Keratinocyte (primary cell): ENCODE data around the gene MLX.

Experiments
- EZH2 ChIP-seq: IDR thresholded peaks from one replicate; pipeline ENCODE4 v1.6.1; 2012; ENCODE audit warnings: inconsistent platforms, mild to moderate bottlenecking, low read length, moderate library complexity
- TF ChIP-seq, protein P1 (sequence below), 3 experiments: IDR thresholded peaks in 1 of 3; conservative IDR thresholded peaks in 1 of 3; optimal IDR thresholded peaks in 1 of 3; 2 replicates in 2 of 3; 3 replicates in 1 of 3; pipeline versions ENCODE3 to v1.5.1; 2011; ENCODE audit warnings: low read length in 3 of 3, mild to moderate bottlenecking in 3 of 3, moderate library complexity in 2 of 3, control low read depth in 1 of 3, inconsistent platforms in 1 of 3; ENCODE audit not compliant: insufficient read depth in 2 of 3; ENCODE audit errors: extremely low read depth in 1 of 3

DNA sequence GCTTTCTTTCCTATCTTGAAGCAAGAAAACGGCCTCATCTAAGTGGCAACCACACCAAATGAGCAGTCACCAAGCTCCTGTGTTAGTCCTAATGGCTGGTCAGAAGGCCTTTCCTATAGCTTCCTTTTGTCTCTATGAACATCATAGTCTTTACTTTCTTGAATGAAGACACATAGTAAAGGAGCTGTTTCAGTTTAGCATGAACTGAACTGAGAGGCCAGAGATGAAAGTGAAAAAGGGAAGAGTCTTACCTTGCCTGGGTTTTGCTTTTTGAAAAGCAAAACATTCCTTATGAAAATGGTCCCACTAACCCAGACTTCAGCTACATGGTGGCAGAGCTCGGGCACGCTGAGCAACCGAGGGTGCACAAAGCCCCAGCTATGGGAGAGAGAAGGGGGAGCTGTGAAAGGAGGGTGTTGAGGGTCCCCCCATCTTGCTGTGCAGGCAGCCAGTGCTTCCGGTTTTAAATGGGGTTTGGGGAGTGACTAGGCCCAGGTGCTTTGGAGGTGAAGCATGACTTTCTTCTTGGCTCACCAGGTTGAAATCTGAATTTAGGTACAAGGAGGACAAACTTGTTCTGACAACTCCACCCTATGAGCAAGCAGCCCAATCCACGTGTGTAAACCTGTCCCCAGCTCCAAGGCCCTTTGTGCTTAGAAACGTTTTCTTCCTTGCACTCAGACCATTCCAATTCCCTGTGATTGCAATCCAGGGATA lies 19.8 kb downstream of the MLX start:
- TF ChIP-seq, protein P1, sequence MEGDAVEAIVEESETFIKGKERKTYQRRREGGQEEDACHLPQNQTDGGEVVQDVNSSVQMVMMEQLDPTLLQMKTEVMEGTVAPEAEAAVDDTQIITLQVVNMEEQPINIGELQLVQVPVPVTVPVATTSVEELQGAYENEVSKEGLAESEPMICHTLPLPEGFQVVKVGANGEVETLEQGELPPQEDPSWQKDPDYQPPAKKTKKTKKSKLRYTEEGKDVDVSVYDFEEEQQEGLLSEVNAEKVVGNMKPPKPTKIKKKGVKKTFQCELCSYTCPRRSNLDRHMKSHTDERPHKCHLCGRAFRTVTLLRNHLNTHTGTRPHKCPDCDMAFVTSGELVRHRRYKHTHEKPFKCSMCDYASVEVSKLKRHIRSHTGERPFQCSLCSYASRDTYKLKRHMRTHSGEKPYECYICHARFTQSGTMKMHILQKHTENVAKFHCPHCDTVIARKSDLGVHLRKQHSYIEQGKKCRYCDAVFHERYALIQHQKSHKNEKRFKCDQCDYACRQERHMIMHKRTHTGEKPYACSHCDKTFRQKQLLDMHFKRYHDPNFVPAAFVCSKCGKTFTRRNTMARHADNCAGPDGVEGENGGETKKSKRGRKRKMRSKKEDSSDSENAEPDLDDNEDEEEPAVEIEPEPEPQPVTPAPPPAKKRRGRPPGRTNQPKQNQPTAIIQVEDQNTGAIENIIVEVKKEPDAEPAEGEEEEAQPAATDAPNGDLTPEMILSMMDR (optimal IDR thresholded peaks at IDR 0.05 in 1 of 3, IDR thresholded peaks at IDR 0.05 in 1 of 3, conservative IDR thresholded peaks at IDR 0.05 in 1 of 3; ENCODE audit: extremely low read depth in 1 of 3, insufficient read depth in 2 of 3, low read length in 3 of 3) = no peak
- TF ChIP-seq EZH2 = no peak
